Measurements from ENCODE around the gene ATG10. TPM values are rescaled to one million over a fixed set of nuclear protein-coding genes. Genes with fewer than 3 reads are reported as not detected.

ATG10 gene
- total RNA-seq, 1 experiment from 2014 or later = 7.6 TPM

GRCh38 chr5:82298668-82299067 is 326.8 kb downstream of the ATG10 start:
- DNase-seq = no peak
- H4K91ac ChIP-seq (ENCODE audit: insufficient read length, low read depth, low read length) = no peak overlapping the region
- H3K79me1 ChIP-seq (ENCODE audit: insufficient read depth, low read depth, low read length, poor library complexity, severe bottlenecking) = no peaks in the 10 kb centered on the region
- H3K14ac ChIP-seq (ENCODE audit: insufficient read depth, low read length) = no peak overlapping the region
- peaks cover 34 to 38% of the 10 kb centered on the region in 2 experiments for H3K4me1 Mint-ChIP-seq
- no peak overlapping the region for H3K4ac ChIP-seq (ENCODE audit: low read depth, low read length)
- H2BK15ac ChIP-seq (ENCODE audit: low read depth, low read length) = no peak overlapping the region
- H3K56ac ChIP-seq (ENCODE audit: insufficient read length, low read depth, low read length) = no peak overlapping the region
- no peaks in the 10 kb centered on the region for H4K20me1 ChIP-seq (ENCODE audit: control insufficient read depth, insufficient read depth, insufficient read length)
- no peak overlapping the region for H2BK120ac ChIP-seq (ENCODE audit: low read depth, low read length, poor library complexity, severe bottlenecking)
- no peaks in the 10 kb centered on the region for H3K79me2 ChIP-seq (ENCODE audit: insufficient read depth, low read length)
- peaks cover 0 to 5% (median 2%) of the 10 kb centered on the region in 3 experiments; a peak in 4 of 7 replicates for H3K36me3 Mint-ChIP-seq (ENCODE audit: insufficient read depth in 1 of 3, low read depth in 3 of 3)
- no peaks in the 10 kb centered on the region for H3K27me3 ChIP-seq (ENCODE audit: insufficient read depth, low read length)
- no CpG with 5 or more reads among the region's 2 CpGs for WGBS (ENCODE audit: extremely low coverage, insufficient read length, low lambda C conversion rate)
- no peak overlapping the region for H3K23ac ChIP-seq (ENCODE audit: insufficient read length, low read depth, low read length)
- no peak overlapping the region for H4K5ac ChIP-seq (ENCODE audit: insufficient read length, low read depth, low read length)
- H3K4me2 ChIP-seq (ENCODE audit: insufficient read depth, insufficient read length, low read length) = no peak overlapping the region
- H3K4me1 ChIP-seq (ENCODE audit: insufficient read depth, low read length) = no peaks in the 10 kb centered on the region
- H3K27me3 Mint-ChIP-seq (ENCODE audit: low read depth) = no peaks in the 10 kb centered on the region
- H3K4me3 Mint-ChIP-seq = no peak overlapping the region
- no peak overlapping the region for H4K8ac ChIP-seq (replicated peaks; ENCODE audit: insufficient read length, low read depth, low read length)
- no peaks in the 10 kb centered on the region for H3K23me2 ChIP-seq (ENCODE audit: insufficient read length, low read depth, low read length, poor library complexity, severe bottlenecking)
- H2AK5ac ChIP-seq (ENCODE audit: insufficient read length, low read length) = no peak overlapping the region
- peaks cover 3 to 4% of the 10 kb centered on the region in 2 experiments; a peak in 3 of 5 replicates for H3K9me3 Mint-ChIP-seq
- no peak overlapping the region for H3K9ac ChIP-seq (ENCODE audit: extremely low read depth, insufficient read length, low read length)
- TF ChIP-seq CTCF (conservative IDR thresholded peaks at IDR 0.05) = no peak
- H2BK12ac ChIP-seq (ENCODE audit: insufficient read length, low read depth, low read length) = no peak overlapping the region
- no peak overlapping the region for H3T11ph ChIP-seq (ENCODE audit: low read length)
- no peak overlapping the region for H2BK5ac ChIP-seq (ENCODE audit: insufficient read length, low read length)
- no peak overlapping the region for H3K27ac Mint-ChIP-seq
- H2AFZ ChIP-seq (ENCODE audit: low read length) = no peak overlapping the region
- H3K9me3 ChIP-seq (ENCODE audit: control insufficient read depth, low read depth, low read length) = no peaks in the 10 kb centered on the region
- no peak overlapping the region for H2BK20ac ChIP-seq (ENCODE audit: low read depth, low read length, poor library complexity, severe bottlenecking)
- H3K18ac ChIP-seq (ENCODE audit: insufficient read length, low read depth, low read length) = no peak overlapping the region
- no peak overlapping the region for H3K27ac ChIP-seq (ENCODE audit: insufficient read length, low read depth, low read length)

Data from H9 (cell line).